ENCODE data around the gene RPS6KA2.

RPS6KA2 gene

DNA sequence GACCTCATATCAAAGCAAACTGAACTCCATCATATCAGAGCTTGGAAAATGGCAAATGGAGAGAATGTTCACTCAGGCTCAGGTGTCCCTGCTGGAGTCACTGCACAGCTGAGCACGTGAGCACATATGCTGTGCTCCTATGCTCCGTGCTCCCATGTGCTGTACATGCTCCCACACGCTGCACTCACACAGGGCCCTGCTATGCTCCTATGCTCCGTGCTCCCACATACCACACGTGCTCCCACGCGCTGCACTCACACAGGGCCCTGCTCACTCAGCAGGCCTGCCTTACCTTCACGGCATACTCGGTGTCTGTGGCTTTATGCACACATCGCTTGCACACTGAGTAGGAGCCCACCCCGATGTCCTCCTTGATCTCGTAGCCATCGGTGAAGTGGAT, 178.6 kb downstream of the RPS6KA2 start:
- DNase-seq (ENCODE audit: low read depth): no peak

DNA sequence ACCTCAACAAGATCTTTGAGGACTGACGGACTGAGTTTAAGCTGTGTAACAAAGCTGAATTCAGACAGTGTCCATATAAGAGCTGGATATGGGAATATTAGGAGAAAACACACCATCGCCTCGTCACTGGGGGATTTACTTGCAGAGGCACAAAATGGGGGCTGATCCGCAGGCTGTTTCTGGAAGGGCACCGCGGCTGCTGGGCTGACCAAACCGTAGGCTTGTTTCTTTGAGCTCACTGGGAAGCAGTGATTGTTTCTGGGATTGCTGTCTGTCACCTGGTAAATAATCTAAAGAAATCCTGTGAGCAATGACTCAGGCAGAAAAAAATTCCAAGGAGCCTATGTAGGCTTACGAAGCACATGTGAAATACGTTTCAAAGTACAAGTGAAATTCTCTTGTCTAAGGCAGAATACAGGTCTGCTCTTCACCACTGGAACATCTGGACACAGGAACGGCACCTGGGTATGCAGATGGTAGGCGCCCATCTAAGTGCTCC, 180.4 kb downstream of the RPS6KA2 start:
- no peak for DNase-seq (ENCODE audit: low read depth)

GRCh38 chr6:166446146-166446545, 180.9 kb downstream of the RPS6KA2 start:
- no peak for DNase-seq (ENCODE audit: low read depth)

DNA sequence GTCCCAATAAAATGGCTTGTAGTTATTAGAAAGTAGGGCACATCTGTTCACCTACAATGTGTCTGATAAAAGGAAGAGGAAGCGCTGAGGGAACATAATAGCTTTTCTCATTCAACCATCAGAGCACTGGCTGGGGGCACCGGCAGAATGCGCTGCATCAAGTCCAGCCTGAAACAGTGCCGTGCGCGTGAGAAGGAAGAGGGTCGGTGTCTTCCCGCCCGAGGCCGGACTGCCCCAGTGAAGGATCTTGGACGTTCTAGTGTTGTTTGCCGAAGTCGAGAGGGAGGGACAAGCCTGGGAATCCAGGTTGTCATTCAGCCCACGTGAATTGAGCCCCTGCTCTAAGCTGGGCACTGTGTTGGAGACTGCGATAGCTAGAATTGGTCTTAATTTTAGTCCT, 182.6 kb downstream of the RPS6KA2 start:
- DNase-seq (ENCODE audit: low read depth): no peak

GRCh38 chr6:166443166-166443565, 183.9 kb downstream of the RPS6KA2 start:
- DNase-seq (ENCODE audit: low read depth): no peak

GRCh38 chr6:166442131-166442685, 184.8 kb downstream of the RPS6KA2 start:
- no peak for DNase-seq (ENCODE audit: low read depth)

- no peak for DNase-seq (ENCODE audit: low read depth)
Measured at GRCh38 chr6:166441325-166442078, 185.5 kb downstream of the RPS6KA2 start.

DNA sequence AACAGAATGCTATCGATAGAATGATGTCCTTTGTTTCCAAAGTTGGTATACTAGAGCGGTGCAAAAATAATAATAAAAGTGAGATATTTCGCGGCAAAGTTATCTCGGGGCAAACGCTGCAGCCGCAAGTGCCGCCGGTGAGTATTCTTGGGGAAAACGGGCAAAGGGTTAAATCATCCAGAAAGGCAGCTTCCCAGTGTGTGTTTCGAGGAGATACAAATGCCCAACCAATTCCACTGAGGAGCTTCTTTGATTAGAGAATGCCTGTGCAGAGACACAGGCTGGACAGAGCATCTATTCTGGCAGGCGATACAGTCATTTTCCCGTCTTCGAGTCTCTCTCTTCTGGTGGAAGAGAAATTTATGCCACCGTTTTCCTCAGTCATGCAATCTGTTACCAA, 186.3 kb downstream of the RPS6KA2 start:
- DNase-seq (ENCODE audit: low read depth): no peak

DNA sequence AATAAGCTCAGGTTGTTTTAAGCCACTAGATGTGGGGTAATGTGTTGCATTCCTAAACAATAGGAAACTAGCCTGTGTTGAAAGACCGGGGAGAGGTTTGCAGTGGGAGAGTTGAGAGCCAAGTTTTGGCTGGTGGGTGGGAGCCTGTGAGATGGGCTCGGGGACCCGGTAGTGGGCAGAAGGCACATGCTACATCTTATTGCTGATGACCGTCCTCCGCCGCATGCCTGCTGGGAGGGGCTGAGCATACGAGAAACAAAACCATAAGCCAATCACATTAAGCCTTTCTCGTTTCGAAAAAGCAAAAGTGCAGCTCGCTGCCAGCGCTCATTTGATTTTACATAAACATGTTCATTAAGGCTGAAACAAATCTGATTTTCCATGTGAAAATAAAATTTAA, 186.9 kb downstream of the RPS6KA2 start:
- DNase-seq (ENCODE audit: low read depth): no peak

DNA sequence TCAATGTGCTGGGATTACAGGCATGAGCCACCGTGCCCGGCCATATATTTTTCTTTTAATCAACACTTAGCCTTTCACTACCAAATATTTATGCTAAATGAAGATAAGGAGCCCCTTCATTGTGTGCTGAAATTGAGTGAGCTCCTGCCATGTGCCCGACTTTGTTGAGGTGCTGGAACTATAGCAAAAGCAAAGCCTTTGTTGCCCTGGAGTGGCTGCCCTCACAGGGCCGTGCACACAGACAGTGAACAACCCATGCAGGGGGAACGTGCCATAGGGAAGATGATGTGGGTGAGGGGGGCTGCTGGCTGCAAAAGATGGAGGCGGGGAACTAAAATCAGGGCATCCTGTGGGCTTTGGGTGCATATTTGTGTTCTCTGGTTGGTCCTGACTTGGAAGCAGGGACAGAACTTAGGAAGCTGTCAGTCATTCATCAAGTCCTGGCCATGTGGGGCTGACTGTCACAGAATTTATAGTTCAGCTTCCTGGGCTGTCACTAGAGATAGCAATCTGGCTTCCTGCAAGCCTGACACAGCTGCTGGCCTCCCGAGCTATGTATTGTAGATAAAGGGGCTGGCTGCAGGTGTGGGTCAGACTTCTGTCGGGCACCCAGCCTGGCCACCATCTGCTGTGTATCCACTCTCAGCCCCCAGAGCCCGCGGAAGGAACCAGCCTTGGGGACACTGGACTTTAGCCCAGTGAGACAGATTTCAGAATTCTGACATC, 187.5 kb downstream of the RPS6KA2 start:
- DNase-seq (ENCODE audit: low read depth): no peak

DNA sequence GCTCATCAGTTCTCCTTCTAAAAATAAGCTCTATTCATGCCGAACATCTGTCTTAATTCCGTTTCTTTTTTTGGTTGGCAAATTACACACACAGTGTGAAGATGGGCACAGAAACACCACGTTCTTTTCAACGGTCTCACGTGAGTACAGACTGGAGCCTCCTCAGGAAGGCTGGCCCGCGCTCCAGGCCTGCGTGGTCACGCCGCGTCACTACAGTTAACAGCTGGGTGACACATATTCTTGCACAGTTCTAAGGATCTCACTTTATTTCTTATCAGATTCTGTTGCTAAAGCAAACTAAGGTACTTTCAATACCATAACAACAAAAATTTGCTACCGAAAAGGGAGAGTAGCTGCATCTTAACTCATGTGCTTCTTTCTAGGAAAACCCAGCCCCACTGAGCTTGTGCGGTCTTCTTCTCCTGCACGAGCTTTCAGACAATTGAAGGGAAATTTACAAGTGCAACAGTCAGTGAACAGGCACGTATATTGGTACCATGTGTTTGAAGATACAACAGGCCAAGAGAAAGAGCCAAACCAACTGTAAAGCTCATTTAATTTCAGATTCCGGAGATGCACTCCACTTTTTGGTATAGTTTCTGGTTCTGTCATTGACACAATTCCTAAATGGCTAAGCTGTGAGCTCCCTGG, 188.7 kb downstream of the RPS6KA2 start:
- DNase-seq (ENCODE audit: low read depth): no peak

- no peak for DNase-seq (ENCODE audit: low read depth)
Measured at GRCh38 chr6:166437661-166438060, 189.4 kb downstream of the RPS6KA2 start.

DNA sequence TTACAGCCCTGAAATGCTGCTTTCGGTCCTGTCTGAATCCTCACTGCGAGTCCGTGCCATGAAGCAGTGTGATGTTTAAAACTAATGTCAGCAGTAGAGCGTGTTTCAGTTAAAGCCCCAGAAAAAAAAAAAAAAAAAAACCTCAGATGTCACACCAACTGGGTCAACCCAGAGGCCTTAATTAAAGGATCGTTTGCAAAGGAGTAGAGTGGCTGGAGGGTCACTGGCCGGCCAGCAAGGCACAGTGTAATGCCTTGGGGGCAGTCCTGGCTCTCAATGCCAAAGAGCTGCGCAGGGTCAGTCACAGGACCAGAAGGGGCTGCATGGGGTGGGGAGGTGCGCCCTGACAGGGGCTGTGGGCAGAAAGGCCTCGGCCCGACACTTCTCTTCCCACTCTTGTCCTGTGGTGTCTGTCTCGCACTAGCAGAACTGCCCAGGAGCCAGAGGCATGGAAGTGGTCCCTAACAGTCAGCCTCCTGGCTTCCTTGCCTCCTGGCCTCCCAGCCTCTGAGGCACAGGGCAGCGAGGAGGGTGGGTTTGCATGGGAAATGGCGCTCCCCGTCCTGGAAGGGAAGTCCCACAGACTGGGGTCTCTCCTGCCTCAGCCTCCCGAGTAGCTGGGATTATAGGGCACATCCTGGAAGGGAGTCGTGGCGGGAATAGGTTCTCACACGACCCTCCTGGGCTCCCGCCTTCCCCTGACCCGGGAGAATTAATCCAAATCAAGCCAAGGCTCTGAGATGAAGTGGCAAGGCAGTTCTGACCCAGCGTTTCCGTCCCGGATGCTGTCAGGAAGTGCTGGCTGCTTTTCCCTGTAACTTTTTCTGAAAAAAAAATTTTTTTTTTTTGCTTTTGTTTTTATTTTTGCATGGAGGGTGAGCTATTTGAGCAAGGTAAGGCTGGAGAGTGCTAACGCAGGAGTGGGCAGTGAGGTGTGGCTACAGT, 190.6 kb downstream of the RPS6KA2 start:
- DNase-seq (ENCODE audit: low read depth): no peak

DNA sequence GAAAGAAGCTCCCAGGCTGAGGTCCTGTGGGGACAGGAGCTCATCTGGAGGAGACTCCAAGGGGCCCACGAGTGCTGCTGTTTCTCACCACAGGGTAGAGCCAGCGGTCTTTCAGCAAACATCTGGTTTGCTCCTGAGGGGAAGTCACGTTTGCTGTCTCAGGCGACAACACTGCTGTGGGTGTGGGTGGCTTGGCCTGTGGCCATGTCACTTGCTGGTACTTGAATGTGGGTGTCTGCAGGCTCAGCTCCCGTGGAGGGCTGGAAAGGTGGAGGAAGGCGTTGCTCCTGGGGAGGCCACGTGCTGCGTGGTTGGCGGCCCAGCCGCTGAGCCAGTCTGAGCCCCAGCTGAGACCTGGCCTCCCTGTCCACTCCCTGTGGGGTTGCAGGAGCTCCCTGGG, 191.5 kb downstream of the RPS6KA2 start:
- DNase-seq (ENCODE audit: low read depth): no peak

- DNase-seq (ENCODE audit: low read depth): no peak
Measured at GRCh38 chr6:166434336-166434735, 192.7 kb downstream of the RPS6KA2 start.

DNA sequence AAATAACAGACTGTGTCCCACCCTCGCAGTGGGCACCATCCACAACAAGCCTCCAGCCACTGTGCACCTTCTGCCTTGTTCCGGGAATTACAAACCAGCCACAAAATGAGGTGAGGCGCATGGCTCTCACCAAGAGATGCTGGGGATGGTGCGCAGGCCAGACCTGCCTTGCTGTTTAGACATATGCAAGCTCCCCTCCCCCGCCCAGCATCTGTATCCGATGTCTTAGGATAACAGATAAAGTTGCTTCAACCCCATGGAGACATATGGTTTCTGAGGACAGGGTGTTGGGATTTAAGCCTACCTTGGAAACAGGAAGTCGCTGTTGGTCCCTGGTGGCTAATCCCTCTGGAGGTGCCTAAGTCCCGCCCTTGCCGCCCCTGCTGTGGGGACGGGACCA, 194.0 kb downstream of the RPS6KA2 start:
- no peak for DNase-seq (ENCODE audit: low read depth)

GRCh38 chr6:166430269-166430668, 196.8 kb downstream of the RPS6KA2 start:
- DNase-seq (ENCODE audit: low read depth): no peak

DNA sequence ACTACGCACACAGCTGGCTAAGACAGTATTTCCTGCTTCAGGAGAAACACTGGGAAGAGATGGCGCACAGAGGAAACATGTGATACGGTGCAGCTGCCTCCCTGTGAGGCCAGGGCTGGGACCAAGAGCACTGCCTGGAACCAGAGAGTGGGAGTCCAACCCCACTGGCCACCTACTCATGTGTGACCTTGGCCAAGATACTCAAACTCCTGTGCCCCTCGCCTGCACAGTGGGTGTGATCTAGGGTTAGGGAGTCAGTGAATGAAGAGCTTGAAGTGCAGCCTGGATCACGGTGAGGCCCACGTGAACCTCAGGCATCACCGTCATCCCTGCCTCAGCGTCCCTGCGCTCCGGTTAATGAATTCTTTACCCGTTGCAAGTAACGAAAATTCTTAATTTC, 202.6 kb downstream of the RPS6KA2 start:
- no peak for DNase-seq (ENCODE audit: low read depth)

DNA sequence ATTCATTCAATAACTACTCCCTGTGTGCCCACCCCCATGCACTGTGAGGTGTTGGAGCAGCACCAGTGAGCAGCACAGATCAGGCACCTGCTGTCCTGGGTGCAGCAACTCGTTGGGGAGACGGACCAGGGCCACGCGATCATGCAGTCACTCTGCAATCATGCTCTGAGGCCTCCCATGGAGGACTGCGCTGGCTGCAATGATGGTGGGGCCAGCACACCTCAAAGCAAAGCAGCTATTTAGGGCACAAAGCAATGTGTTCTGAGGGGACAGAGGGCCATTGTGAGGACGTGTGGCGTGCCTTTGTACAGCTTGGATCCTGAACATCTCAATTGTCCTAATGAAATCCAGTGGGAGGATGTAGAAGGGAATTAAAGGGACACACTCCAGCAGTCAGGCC, 203.3 kb downstream of the RPS6KA2 start:
- DNase-seq (ENCODE audit: low read depth): no peak

- no peak for DNase-seq (ENCODE audit: low read depth)
Measured at GRCh38 chr6:166423051-166423745, 203.9 kb downstream of the RPS6KA2 start.
